ENCODE results near the gene NPIPB6.

NPIPB6 gene

GRCh38 chr16:28320023-28320561 lies 43.2 kb downstream of the NPIPB6 start:
- Histone ChIP-seq H3K36me3 (ENCODE audit: insufficient read depth, low read length) (no peaks in the 10 kb centered on the region; the same call in 1 of the 2 replicates), H3K9ac (ENCODE audit: insufficient read length) (no peak overlapping the region), H3K9me3 (ENCODE audit: low read depth, low read length) (no peaks in the 10 kb centered on the region), H3K27ac (no peak overlapping the region), H3K4me3 (no peak overlapping the region)
- TF ChIP-seq EZH2 (IDR thresholded peaks at IDR 0.05) (no peak), FOXP2 (optimal IDR thresholded peaks at IDR 0.05; ENCODE audit: control extremely low read depth, extremely low read length, insufficient read depth) (no peak), POLR2AphosphoS5 (IDR thresholded peaks at IDR 0.05; ENCODE audit: borderline replicate concordance, low read depth, low read length) (no peak)
- DNase-seq (ENCODE audit: low read depth, low spot score): no peak

GRCh38 chr16:28319476-28320022 lies 43.8 kb downstream of the NPIPB6 start:
- Histone ChIP-seq H3K27ac (no peak overlapping the region), H3K9ac (ENCODE audit: insufficient read length) (no peak overlapping the region), H3K36me3 (ENCODE audit: insufficient read depth, low read length) (no peaks in the 10 kb centered on the region; the same call in 1 of the 2 replicates), H3K9me3 (ENCODE audit: low read depth, low read length) (no peaks in the 10 kb centered on the region), H3K4me3 (no peak overlapping the region)
- no peak for DNase-seq (ENCODE audit: low read depth, low spot score)
- TF ChIP-seq FOXP2 (optimal IDR thresholded peaks at IDR 0.05; ENCODE audit: control extremely low read depth, extremely low read length, insufficient read depth): no peak
- TF ChIP-seq POLR2AphosphoS5 (IDR thresholded peaks at IDR 0.05; ENCODE audit: borderline replicate concordance, low read depth, low read length): no peak
- TF ChIP-seq EZH2 (IDR thresholded peaks at IDR 0.05): no peak

- Histone ChIP-seq H3K4me3 (no peak overlapping the region), H3K36me3 (ENCODE audit: insufficient read depth, low read length) (no peaks in the 10 kb centered on the region; the same call in 1 of the 2 replicates), H3K9me3 (ENCODE audit: low read depth, low read length) (no peaks in the 10 kb centered on the region), H3K9ac (ENCODE audit: insufficient read length) (no peak overlapping the region), H3K27ac (no peak overlapping the region)
- TF ChIP-seq POLR2AphosphoS5 (IDR thresholded peaks at IDR 0.05; ENCODE audit: borderline replicate concordance, low read depth, low read length) (no peak), EZH2 (IDR thresholded peaks at IDR 0.05) (no peak)
- no peak for DNase-seq (ENCODE audit: low read depth, low spot score)
Measured at GRCh38 chr16:28318042-28318744, 45.1 kb downstream of the NPIPB6 start.

GRCh38 chr16:28317040-28317880 lies 46.0 kb downstream of the NPIPB6 start:
- TF ChIP-seq FOXP2 (optimal IDR thresholded peaks at IDR 0.05; ENCODE audit: control extremely low read depth, extremely low read length, insufficient read depth) (no peak), EZH2 (IDR thresholded peaks at IDR 0.05) (no peak), POLR2AphosphoS5 (IDR thresholded peaks at IDR 0.05; ENCODE audit: borderline replicate concordance, low read depth, low read length) (no peak)
- no peak overlapping the region for H3K27ac ChIP-seq
- no peak for DNase-seq (ENCODE audit: low read depth, low spot score)
- no peaks in the 10 kb centered on the region; the same call in 1 of the 2 replicates for H3K36me3 ChIP-seq (ENCODE audit: insufficient read depth, low read length)
- H3K4me3 ChIP-seq: no peak overlapping the region
- H3K9me3 ChIP-seq (ENCODE audit: low read depth, low read length): no peaks in the 10 kb centered on the region
- no peak overlapping the region for H3K9ac ChIP-seq (ENCODE audit: insufficient read length)

GRCh38 chr16:28316054-28316453 lies 47.3 kb downstream of the NPIPB6 start:
- no peak for TF ChIP-seq POLR2AphosphoS5 (IDR thresholded peaks at IDR 0.05; ENCODE audit: borderline replicate concordance, low read depth, low read length)
- TF ChIP-seq EZH2 (IDR thresholded peaks at IDR 0.05): no peak
- no peak for TF ChIP-seq FOXP2 (optimal IDR thresholded peaks at IDR 0.05; ENCODE audit: control extremely low read depth, extremely low read length, insufficient read depth)
- no peak for DNase-seq (ENCODE audit: low read depth, low spot score)

GRCh38 chr16:28313587-28313986 lies 49.7 kb downstream of the NPIPB6 start:
- no peaks in the 10 kb centered on the region for H3K9me3 ChIP-seq (ENCODE audit: low read depth, low read length)
- H3K36me3 ChIP-seq (ENCODE audit: insufficient read depth, low read length): peaks cover 5% of the 10 kb centered on the region; the same call in 1 of the 2 replicates
- H3K9ac ChIP-seq (ENCODE audit: insufficient read length): no peak overlapping the region
- TF ChIP-seq POLR2AphosphoS5 (IDR thresholded peaks at IDR 0.05; ENCODE audit: borderline replicate concordance, low read depth, low read length) (no peak), EZH2 (IDR thresholded peaks at IDR 0.05) (no peak), FOXP2 (optimal IDR thresholded peaks at IDR 0.05; ENCODE audit: control extremely low read depth, extremely low read length, insufficient read depth) (no peak)
- H3K27ac ChIP-seq: no peak overlapping the region
- no peak for DNase-seq (ENCODE audit: low read depth, low spot score)
- no peak overlapping the region for H3K4me3 ChIP-seq

More at GRCh38 chr16:28316054-28316453, 47.3 kb downstream of the NPIPB6 start:
- no peaks in the 10 kb centered on the region for H3K9me3 ChIP-seq (ENCODE audit: low read depth, low read length)
- no peaks in the 10 kb centered on the region; the same call in 1 of the 2 replicates for H3K36me3 ChIP-seq (ENCODE audit: insufficient read depth, low read length)
- no peak overlapping the region for H3K27ac ChIP-seq
- H3K9ac ChIP-seq (ENCODE audit: insufficient read length): no peak overlapping the region
- no peak overlapping the region for H3K4me3 ChIP-seq

- TF ChIP-seq POLR2AphosphoS5 (IDR thresholded peaks at IDR 0.05; ENCODE audit: borderline replicate concordance, low read depth, low read length) (no peak), FOXP2 (optimal IDR thresholded peaks at IDR 0.05; ENCODE audit: control extremely low read depth, extremely low read length, insufficient read depth) (no peak), EZH2 (IDR thresholded peaks at IDR 0.05) (no peak)
- no peak for DNase-seq (ENCODE audit: low read depth, low spot score)
- Histone ChIP-seq H3K27ac (no peak overlapping the region), H3K4me3 (no peak overlapping the region), H3K36me3 (ENCODE audit: insufficient read depth, low read length) (peaks cover 5% of the 10 kb centered on the region; the same call in 1 of the 2 replicates), H3K9ac (ENCODE audit: insufficient read length) (no peak overlapping the region), H3K9me3 (ENCODE audit: low read depth, low read length) (no peaks in the 10 kb centered on the region)
Measured at GRCh38 chr16:28312327-28312726, 51.0 kb downstream of the NPIPB6 start.

- TF ChIP-seq FOXP2 (optimal IDR thresholded peaks at IDR 0.05; ENCODE audit: control extremely low read depth, extremely low read length, insufficient read depth): no peak
- no peak for TF ChIP-seq POLR2AphosphoS5 (IDR thresholded peaks at IDR 0.05; ENCODE audit: borderline replicate concordance, low read depth, low read length)
- TF ChIP-seq EZH2 (IDR thresholded peaks at IDR 0.05): no peak
- Histone ChIP-seq H3K9me3 (ENCODE audit: low read depth, low read length) (no peaks in the 10 kb centered on the region), H3K27ac (no peak overlapping the region), H3K9ac (ENCODE audit: insufficient read length) (no peak overlapping the region), H3K4me3 (no peak overlapping the region), H3K36me3 (ENCODE audit: insufficient read depth, low read length) (peaks cover 5% of the 10 kb centered on the region; the same call in 1 of the 2 replicates)
- DNase-seq (ENCODE audit: low read depth, low spot score): no peak
Measured at GRCh38 chr16:28311913-28312312, 51.4 kb downstream of the NPIPB6 start.

Data from SK-N-MC (cell line).